Fibroblast of lung (primary cell): Measurements from ENCODE around the gene B3GNT7. TPM values are rescaled to one million over a fixed set of nuclear protein-coding genes. Genes with fewer than 3 reads are reported as not detected.

Experiments
- DNase-seq, 2 donors: peaks; one replicate each; pipeline versions ENCODE4 v3.0.0 to v3.0.0-alpha.2; 2010; ENCODE audit warnings: low read depth in 2 of 2
- H2AFZ ChIP-seq: 2 replicates; pipeline ENCODE4 v1.5.1; 2012; ENCODE audit warnings: low read length, control low read depth, inconsistent platforms
- H3K27ac ChIP-seq: 2 replicates; pipeline ENCODE4 v1.5.1; 2011; ENCODE audit warnings: low read length, control low read depth; ENCODE audit not compliant: insufficient read depth
- H3K27me3 ChIP-seq: 2 replicates; pipeline ENCODE4 v1.5.1; 2011; ENCODE audit warnings: mild to moderate bottlenecking, low read length; ENCODE audit not compliant: control insufficient read depth, insufficient read depth
- H3K36me3 ChIP-seq: 2 replicates; pipeline ENCODE4 v1.5.1; 2011; ENCODE audit warnings: low read length; ENCODE audit not compliant: control insufficient read depth, insufficient read depth
- H3K4me1 ChIP-seq: 2 replicates; pipeline ENCODE4 v1.5.1; 2011; ENCODE audit warnings: low read length; ENCODE audit not compliant: control insufficient read depth, insufficient read depth; ENCODE audit errors: extremely low read depth
- H3K4me2 ChIP-seq: 2 replicates; pipeline ENCODE4 v1.5.1; 2011; ENCODE audit warnings: low read length, control low read depth; ENCODE audit not compliant: insufficient read depth; ENCODE audit errors: extremely low read depth
- H3K4me3 ChIP-seq, 4 experiments: fragments of 200-600 bp in 1 of 4; sonication (generic) in 1 of 4; replicated peaks in 1 of 4; 2 replicates each; pipeline ENCODE4 v1.5.1; 2011 to 2016; ENCODE audit warnings: low read length in 4 of 4, low read depth in 3 of 4, mild to moderate bottlenecking in 3 of 4, control low read depth in 2 of 4, inconsistent platforms in 1 of 4, mixed read lengths in 1 of 4; ENCODE audit not compliant: insufficient read depth in 1 of 4; ENCODE audit errors: control extremely low read depth in 1 of 4
- H3K79me2 ChIP-seq: 2 replicates; pipeline ENCODE4 v1.5.1; 2012; ENCODE audit warnings: mild to moderate bottlenecking, low read length, inconsistent platforms; ENCODE audit not compliant: control insufficient read depth, insufficient read depth
- H3K9ac ChIP-seq: 2 replicates; pipeline ENCODE4 v1.5.1; 2011; ENCODE audit warnings: mild to moderate bottlenecking, low read length, control low read depth; ENCODE audit not compliant: insufficient read depth
- H3K9me3 ChIP-seq: 2 replicates; pipeline ENCODE4 v1.5.1; 2012; ENCODE audit warnings: low read depth, low read length; ENCODE audit not compliant: control insufficient read depth, insufficient read depth
- H4K20me1 ChIP-seq: 2 replicates; pipeline ENCODE4 v1.5.1; 2011; ENCODE audit warnings: low read length; ENCODE audit not compliant: control insufficient read depth, insufficient read depth; ENCODE audit errors: extremely low read depth
- CTCF ChIP-seq, 2 donors: IDR thresholded peaks in 1 of 2; conservative IDR thresholded peaks in 1 of 2; 1 replicate in 1 of 2; 2 replicates in 1 of 2; pipeline ENCODE4 v1.5.1; 2011 to 2012; ENCODE audit warnings: low read length in 2 of 2, control low read depth in 1 of 2, inconsistent platforms in 1 of 2, low read depth in 1 of 2, mild to moderate bottlenecking in 1 of 2
- EZH2 ChIP-seq: IDR thresholded peaks from 2 replicates; pipeline ENCODE4 v1.5.1; 2012; ENCODE audit warnings: low read length, control low read depth, mild to moderate bottlenecking; ENCODE audit errors: missing control alignments
- polyA plus RNA-seq, 2 donors: library from polyadenylated mRNA; depleted of rRNA in 1 of 2; stranded (reverse) in 1 of 2; unstranded in 1 of 2; fragments of >200 nt; gene quantifications; 2 replicates each; pipeline ENCODE4 v1.2.1, GENCODE V29; 2011 to 2012; ENCODE audit warnings: missing spikeins in 1 of 2
- total RNA-seq: library from RNA; depleted of rRNA; stranded (reverse); fragments of >200 nt; gene quantifications from 2 replicates; pipeline ENCODE4 v1.2.1, GENCODE V29; 2014

Gene B3GNT7
- total and polyA plus RNA-seq, 2 donors (not counting 1 experiment from before 2014, with no cell fraction given): 0.06 to 0.17 TPM

- DNase-seq: no peak
- Histone ChIP-seq H4K20me1 (no peaks in the 10 kb centered on the region), H3K36me3 (peaks cover 2% of the 10 kb centered on the region), H3K4me2 (no peak overlapping the region), H3K27ac (no peak overlapping the region), H3K27me3 (no peaks in the 10 kb centered on the region), H3K9ac (no peak overlapping the region), H3K4me1 (no peaks in the 10 kb centered on the region), H3K79me2 (no peaks in the 10 kb centered on the region), H2AFZ (no peak overlapping the region), H3K4me3 (no peak overlapping the region), H3K9me3 (no peaks in the 10 kb centered on the region)
- TF ChIP-seq EZH2: no peak
- no peak for TF ChIP-seq CTCF (conservative IDR thresholded peaks at IDR 0.05 in 1 of 2, IDR thresholded peaks at IDR 0.05 in 1 of 2; ENCODE audit: low read depth in 1 of 2, low read length in 2 of 2)
Observed at GRCh38 chr2:231449503-231450054, 54.1 kb downstream of the B3GNT7 start.

- H3K4me2 ChIP-seq: no peak overlapping the region
- no peak overlapping the region for H2AFZ ChIP-seq
- H3K27me3 ChIP-seq: no peaks in the 10 kb centered on the region
- peaks cover 9% of the 10 kb centered on the region for H3K36me3 ChIP-seq
- H3K4me3 ChIP-seq: no peak overlapping the region
- no peaks in the 10 kb centered on the region for H3K9me3 ChIP-seq
- no peaks in the 10 kb centered on the region for H3K79me2 ChIP-seq
- H3K4me1 ChIP-seq: no peaks in the 10 kb centered on the region
- H4K20me1 ChIP-seq: no peaks in the 10 kb centered on the region
- no peak overlapping the region for H3K27ac ChIP-seq
- DNase-seq: no peak
- TF ChIP-seq CTCF (conservative IDR thresholded peaks at IDR 0.05 in 1 of 2, IDR thresholded peaks at IDR 0.05 in 1 of 2; ENCODE audit: low read depth in 1 of 2, low read length in 2 of 2) (no peak), EZH2 (no peak)
- H3K9ac ChIP-seq: no peak overlapping the region
Observed at GRCh38 chr2:231450548-231450989, 55.1 kb downstream of the B3GNT7 start.

Other genes starting within 250 kb of the B3GNT7 start
- gene ARMC9, start 197.1 kb upstream of the B3GNT7 start, total RNA-seq: 60.4 and 153 TPM in 2 replicates
- 68.4 and 114 TPM in 2 replicates for gene ARMC9, start 197.1 kb upstream of the B3GNT7 start, polyA plus RNA-seq
- gene NCL, start 68.8 kb downstream of the B3GNT7 start, total RNA-seq: 97.6 and 113 TPM in 2 replicates
- gene NCL, start 68.8 kb downstream of the B3GNT7 start, polyA plus RNA-seq: 73.5 and 122 TPM in 2 replicates
- gene NMUR1, start 134.7 kb downstream of the B3GNT7 start, total RNA-seq: under 0.01 and 0.50 TPM in 2 replicates
- 0.01 and 0.02 TPM in 2 replicates for gene NMUR1, start 134.7 kb downstream of the B3GNT7 start, polyA plus RNA-seq
- gene TEX44, start 197.2 kb downstream of the B3GNT7 start, total RNA-seq: not detected in 2 replicates
- not detected in 2 replicates for gene TEX44, start 197.2 kb downstream of the B3GNT7 start, polyA plus RNA-seq